Measurements from ENCODE around the gene SNRK.

DNA sequence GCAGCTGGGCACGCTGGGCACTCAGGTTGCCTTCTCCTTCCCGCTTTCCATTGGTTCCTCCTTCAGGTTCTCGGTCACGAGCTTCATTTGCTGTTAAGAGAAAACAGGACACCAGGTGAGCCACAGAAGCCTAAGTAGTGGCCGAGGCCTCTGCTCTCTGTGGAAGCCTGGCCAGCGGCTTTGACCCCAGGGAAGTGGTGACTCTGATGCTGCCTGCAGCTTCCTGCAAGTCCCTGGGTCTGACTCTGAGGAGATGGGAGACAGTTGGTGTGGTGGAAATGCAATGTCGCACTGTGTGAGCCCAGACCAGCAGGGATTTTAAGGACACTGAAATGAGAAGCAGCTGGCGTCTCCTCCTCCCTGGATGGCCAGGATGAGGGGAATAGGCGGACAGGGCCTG is 80.5 kb downstream of the SNRK start:
- TF ChIP-seq EP300 (IDR thresholded peaks at IDR 0.05) (no peak), POLR2AphosphoS5 (IDR thresholded peaks at IDR 0.05) (no peak), POLR2A (IDR thresholded peaks at IDR 0.05) (no peak)
- TF ChIP-seq, protein P1, sequence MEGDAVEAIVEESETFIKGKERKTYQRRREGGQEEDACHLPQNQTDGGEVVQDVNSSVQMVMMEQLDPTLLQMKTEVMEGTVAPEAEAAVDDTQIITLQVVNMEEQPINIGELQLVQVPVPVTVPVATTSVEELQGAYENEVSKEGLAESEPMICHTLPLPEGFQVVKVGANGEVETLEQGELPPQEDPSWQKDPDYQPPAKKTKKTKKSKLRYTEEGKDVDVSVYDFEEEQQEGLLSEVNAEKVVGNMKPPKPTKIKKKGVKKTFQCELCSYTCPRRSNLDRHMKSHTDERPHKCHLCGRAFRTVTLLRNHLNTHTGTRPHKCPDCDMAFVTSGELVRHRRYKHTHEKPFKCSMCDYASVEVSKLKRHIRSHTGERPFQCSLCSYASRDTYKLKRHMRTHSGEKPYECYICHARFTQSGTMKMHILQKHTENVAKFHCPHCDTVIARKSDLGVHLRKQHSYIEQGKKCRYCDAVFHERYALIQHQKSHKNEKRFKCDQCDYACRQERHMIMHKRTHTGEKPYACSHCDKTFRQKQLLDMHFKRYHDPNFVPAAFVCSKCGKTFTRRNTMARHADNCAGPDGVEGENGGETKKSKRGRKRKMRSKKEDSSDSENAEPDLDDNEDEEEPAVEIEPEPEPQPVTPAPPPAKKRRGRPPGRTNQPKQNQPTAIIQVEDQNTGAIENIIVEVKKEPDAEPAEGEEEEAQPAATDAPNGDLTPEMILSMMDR (IDR thresholded peaks at IDR 0.05): no peak

Data from gastroesophageal sphincter (tissue), 3 donors.